GM21529 (cell line): ENCODE measurements around the gene TMEM116.

Experiments
- ATAC-seq: cut with Tn5 transposase; IDR thresholded peaks from one replicate; pipeline ENCODE4 v1.9.1; 2021; ENCODE audit not compliant: unreplicated experiment

TMEM116 gene

DNA sequence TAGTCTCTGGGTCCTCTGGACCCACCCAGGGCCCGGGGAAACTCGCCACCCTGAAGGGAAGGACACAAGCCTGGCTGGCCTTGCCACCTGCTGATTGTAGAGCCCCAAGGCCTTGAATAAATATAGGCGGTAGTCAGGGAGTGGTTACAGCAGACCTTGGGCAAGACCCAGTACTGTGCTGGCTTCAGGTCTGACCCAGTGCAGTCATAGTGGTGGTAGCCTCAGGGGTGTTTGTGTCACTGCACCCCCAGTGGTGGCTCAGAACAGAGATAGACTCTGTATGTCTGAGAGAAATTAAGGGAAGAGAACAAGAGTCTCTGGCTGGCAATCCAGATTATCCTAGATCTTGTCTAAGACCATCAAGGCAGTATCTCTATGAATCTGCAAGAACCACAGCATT is 107.5 kb downstream of the TMEM116 start:
- ATAC-seq = no peak

DNA sequence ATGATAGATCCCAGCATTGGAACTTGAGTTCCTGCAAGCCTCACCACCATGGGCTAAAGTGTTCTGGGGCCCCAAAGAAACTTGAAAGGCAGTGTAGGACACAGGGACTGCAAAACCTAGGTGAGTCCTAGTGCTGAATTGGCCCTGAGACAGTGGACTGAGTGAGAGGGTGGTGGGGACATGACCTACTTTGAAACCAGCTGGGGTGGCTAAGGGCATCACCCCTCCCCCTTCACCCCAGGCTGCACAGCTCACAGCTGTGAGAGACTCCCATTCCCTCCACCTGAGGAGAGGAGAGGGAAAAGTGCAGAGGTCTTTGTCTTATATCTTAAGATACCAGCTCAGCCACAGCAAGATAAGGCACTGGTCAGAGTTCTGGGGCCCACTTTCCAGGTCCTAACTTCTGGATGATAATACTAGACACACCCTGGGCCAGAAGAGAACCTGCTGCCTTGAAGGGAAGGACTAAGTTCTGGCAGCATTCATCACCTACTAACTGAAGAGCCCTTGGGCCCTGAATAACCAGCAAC is 108.5 kb downstream of the TMEM116 start:
- ATAC-seq = no peak

DNA sequence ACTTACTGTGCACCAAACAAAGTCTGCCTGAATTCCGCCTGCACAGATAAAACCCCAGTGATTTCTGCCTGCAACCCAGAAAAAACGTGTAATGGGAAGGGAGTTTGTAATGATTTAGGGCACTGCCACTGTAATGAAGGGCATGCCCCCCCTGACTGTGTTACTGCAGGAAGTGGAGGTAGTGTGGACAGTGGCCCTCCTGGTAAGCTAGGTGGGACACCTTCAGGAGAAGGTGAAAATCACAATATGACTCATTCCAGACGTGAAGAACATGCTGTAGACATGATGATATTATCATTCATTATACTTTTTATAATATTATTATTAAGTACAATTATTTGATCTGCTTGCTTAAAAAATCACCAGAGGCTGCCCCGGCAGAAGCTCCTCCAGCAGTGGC is 111.8 kb downstream of the TMEM116 start:
- ATAC-seq = no peak

DNA sequence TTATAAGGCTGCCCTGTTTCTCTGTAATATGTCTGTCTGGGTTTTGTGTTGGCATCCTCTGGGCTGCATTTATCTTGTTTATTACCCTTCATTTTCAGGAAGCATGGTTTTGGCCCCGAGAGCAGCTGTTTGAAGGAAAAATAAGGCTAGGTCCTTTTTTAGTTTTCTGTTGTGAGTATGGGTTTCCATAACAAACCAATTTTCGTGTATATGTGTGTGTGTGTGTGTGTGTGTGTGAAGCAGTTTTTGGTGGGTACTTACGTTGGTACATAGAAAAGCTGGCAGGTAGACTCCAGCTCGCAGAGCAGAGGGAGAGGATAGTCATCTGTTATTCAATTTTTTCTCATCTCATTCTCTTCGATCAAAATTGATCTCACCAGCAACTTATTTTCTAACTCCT is 118.4 kb downstream of the TMEM116 start:
- ATAC-seq = no peak

DNA sequence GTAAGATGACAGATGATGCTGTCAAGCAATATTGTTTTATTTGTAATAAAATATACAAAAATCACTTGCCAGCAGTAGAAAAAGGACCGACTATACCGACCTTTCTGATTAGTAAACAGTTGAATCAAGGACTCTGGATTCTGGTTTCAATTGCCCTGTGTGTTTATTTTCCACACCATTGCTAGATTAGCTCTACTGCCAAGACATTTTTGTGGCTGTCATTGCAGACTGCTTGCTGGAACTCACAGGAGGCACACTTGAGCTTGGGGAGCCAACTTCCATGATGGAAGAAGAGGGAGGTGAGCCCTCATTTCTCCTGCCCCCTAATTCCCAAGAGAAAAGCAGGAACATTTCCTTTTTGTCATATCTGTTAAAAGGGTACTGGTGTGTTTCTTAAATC is 119.7 kb downstream of the TMEM116 start:
- no peak for ATAC-seq

DNA sequence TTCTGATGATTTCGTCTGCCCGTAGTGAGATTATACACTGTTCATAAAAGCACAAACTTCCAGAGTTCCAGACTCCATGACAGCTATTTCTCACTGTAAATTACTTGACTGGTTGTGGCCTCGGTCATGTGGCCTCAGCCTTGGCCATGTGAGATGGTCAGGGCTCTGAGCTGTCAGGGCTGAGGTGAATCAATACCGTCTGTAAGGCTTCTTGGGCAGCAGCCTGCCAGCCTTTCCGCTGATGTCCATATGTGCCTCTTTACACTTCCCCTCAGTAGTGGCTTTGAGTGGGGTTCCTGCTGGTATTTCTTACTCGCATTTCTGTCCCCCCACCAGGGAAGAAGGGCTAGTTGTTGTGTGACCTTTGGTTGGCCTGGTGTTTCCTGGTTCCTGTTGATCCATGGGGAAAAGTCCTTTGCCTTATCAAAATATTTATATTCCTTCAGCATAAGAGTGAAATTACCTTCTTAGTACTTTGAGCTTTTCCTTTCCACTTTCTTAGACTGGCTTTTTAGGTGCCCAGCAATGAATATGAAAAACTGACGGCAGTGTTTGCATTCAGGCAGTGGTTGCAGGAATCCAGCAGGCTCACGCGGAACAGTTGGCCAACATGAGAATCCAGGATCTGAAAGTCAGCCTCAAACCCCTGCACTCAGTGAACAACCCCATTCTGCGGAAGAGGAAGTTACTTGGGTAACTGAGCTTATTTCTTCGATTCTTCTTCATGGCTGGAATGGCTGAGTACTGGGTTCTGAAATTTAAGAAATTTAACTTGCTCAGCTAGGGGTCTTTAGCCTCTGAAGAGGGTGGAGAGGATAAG is 124.8 kb downstream of the TMEM116 start:
- ATAC-seq = no peak

DNA sequence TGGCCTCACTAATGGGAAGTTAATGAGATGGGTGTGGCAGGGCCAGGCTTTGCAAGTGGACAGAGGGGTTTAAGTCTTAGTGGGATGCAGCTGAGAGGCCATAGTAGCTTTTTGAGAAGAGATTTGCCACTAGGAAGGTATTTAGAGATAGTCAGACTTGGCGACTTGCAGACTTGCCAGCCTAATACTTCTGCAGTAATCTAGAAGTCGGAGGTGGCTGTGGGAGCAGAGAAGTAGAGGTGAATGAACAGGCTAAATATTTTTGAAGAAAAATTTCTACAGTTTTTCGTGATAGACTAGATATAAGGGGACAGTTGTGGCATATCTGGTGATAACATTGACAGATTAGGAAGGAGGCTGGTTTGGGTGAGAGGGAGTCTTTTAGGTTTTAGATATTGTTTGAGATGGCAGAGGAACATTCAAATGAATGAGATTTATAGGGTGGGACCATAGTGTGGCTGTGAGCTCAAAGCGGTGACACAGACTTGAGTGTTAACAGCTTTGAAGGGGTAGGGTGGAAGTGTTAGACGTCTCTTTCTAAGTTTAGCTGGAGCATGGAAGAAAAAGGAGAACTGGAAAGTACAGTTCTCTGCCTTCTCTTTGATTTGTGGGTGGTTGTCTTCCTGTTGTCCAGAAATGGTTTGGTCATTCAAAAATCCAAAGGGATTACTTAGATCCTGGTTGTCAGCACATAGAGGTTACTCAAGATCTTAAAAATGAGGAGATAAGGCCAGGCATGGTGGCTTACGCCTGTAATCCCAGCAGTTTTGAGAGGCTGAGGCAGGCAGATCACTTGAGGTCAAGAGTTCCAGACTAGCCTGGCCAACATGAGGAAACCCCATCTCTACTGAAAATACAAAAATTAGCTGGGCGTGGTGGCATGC is 126.1 kb downstream of the TMEM116 start:
- ATAC-seq = no peak

DNA sequence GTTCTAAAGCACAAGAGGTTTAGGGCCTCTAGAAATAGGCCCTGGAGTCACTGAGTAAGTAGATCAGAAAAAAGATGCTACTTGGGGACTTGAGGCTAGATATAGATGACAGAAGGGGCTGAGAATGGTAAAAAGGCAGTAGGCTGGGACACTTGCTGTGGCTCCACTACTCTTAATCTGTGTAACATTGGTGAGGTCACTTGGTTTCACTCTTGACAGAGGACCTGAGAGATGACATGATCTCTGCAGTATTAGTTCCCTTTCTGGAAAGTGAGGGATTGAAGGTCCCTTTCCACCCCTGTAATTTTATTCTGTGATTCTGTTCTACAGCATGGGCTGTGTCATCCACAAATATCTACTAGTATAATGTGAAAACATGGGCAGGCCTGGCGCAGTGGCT is 131.2 kb downstream of the TMEM116 start:
- no peak for ATAC-seq
